Adrenal gland (tissue), 5 donors: ENCODE results near the gene C6orf89.

Experiments used
- POLR2A ChIP-seq, 2 donors: fragments of 450-650 bp; IDR thresholded peaks; one replicate each; pipeline ENCODE4 v1.6.1; 2017; ENCODE audit warnings: antibody characterized with exemption in 2 of 2, mild to moderate bottlenecking in 2 of 2, moderate library complexity in 1 of 2
- TF ChIP-seq, protein P1 (sequence below), 6 experiments: fragments of 450-650 bp in 4 of 6; fragments of 200-600 bp in 2 of 6; sonication (generic) in 1 of 6; IDR thresholded peaks; 1 replicate in 5 of 6; 2 replicates in 1 of 6; pipeline versions ENCODE4 v1.5.1 to v1.8.0; 2016 to 2021; ENCODE audit warnings: antibody characterized with exemption in 6 of 6, mild to moderate bottlenecking in 2 of 6, moderate library complexity in 1 of 6
- donor health status: DM: no; HTN: no; CAD: no.

DNA sequence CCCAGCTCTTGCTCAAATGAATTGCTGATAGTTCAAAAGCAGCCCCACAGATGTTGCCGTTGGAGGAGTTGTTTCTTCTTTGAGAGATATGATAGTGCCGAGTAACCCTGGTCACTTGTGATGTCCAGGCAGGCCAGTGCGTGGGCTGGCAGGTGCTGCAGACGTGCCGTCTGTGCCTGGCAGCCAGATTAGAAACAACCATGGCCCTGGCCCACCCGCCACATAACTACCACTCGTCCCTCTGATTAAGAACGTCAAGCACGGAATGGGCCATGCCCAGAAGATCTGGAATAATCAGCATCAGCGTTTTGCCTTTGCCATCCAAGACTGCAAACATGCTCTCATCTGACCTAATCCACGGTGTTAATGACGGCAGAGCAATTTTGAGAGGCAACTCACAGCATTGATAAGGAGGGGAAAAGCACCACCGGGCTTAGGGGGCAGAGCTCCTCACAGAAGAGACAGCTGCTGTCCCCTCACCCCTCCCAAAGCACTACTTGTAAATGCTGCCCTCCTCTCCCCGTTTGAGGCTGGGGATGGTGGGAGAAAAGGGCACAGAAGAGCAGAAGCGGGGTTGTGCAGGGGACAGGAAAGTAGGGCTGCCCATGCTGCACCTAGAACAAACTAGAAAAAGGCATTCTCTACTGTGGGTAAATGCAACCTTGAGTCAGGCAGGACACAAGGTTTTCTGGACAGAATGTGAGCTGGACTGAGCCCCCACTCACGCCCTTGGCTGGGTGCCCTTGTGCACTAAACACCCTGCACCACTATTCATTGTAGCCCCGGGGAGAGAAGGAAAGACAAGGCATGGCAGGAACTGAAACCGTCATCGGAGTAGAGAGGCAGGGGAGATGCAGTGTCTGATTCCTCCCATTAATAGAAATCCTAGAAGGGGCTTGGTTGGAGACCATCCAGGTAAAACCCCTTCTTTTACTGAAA, 41.3 kb upstream of the C6orf89 start:
- TF ChIP-seq, protein P1, sequence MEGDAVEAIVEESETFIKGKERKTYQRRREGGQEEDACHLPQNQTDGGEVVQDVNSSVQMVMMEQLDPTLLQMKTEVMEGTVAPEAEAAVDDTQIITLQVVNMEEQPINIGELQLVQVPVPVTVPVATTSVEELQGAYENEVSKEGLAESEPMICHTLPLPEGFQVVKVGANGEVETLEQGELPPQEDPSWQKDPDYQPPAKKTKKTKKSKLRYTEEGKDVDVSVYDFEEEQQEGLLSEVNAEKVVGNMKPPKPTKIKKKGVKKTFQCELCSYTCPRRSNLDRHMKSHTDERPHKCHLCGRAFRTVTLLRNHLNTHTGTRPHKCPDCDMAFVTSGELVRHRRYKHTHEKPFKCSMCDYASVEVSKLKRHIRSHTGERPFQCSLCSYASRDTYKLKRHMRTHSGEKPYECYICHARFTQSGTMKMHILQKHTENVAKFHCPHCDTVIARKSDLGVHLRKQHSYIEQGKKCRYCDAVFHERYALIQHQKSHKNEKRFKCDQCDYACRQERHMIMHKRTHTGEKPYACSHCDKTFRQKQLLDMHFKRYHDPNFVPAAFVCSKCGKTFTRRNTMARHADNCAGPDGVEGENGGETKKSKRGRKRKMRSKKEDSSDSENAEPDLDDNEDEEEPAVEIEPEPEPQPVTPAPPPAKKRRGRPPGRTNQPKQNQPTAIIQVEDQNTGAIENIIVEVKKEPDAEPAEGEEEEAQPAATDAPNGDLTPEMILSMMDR (IDR thresholded peaks at IDR 0.05), result no peak
- TF ChIP-seq POLR2A (IDR thresholded peaks at IDR 0.05), result no peak
